ENCODE measurements around the gene CD19. TPM values are rescaled to one million over a fixed set of nuclear protein-coding genes. Genes with fewer than 3 reads are reported as not detected.

Gene CD19
- total RNA-seq, 1 donor from 2014 or later: not detected

Other genes starting within 250 kb of the CD19 start
- gene EIF3C, start 220.5 kb upstream of the CD19 start, total RNA-seq: 950 and 1,034 TPM in 2 replicates
- 2.6 and 4.2 TPM in 2 replicates for gene NPIPB9, start 180.2 kb upstream of the CD19 start, total RNA-seq
- 208 and 210 TPM in 2 replicates for gene ATXN2L, start 109.0 kb upstream of the CD19 start, total RNA-seq
- gene TUFM, start 85.6 kb upstream of the CD19 start, total RNA-seq: 122 and 132 TPM in 2 replicates
- 57.9 and 60.7 TPM in 2 replicates for gene SH2B1, start 68.1 kb upstream of the CD19 start, total RNA-seq
- gene ATP2A1, start 53.5 kb upstream of the CD19 start, total RNA-seq: 0.42 and 0.64 TPM in 2 replicates
- gene RABEP2, start 6.7 kb upstream of the CD19 start, total RNA-seq: 19.3 and 20.0 TPM in 2 replicates
- 34.9 and 39.5 TPM in 2 replicates for gene NFATC2IP, start 19.0 kb downstream of the CD19 start, total RNA-seq
- gene SPNS1, start 42.8 kb downstream of the CD19 start, total RNA-seq: 89.5 and 96.6 TPM in 2 replicates
- 9.2 and 12.0 TPM in 2 replicates for gene LAT, start 53.1 kb downstream of the CD19 start, total RNA-seq